HepG2 (cell line): ENCODE results near the gene ARHGEF39. TPM values are rescaled to one million over a fixed set of nuclear protein-coding genes. Genes with fewer than 3 reads are reported as not detected.

Experiments used
- ATAC-seq: fragments of 200-7000 bp; cut with Tn5 transposase; 3 replicates; pipeline ENCODE4 v1.9.1; 2020; ENCODE audit warnings: mild to moderate bottlenecking, moderate library complexity
- BruUV-seq: library from RNA; stranded (reverse); fragments of 400-500 nt; replicated peaks from 2 replicates; lab custom pipeline; 2021; lab: Mats Ljungman, UMichigan
- CTCF ChIA-PET: fragments of 300-600 bp; formaldehyde crosslinking; extraction: SDS; loops from one replicate; lab custom pipeline; 2021; ENCODE audit warnings: low total read pairs, inconsistent platforms, low intra/inter-chr PET ratio; lab: Yijun Ruan, JAX
- POLR2A ChIA-PET: fragments of 350-600 bp; sonication (Branson Sonifier 250); formaldehyde crosslinking; loops from one replicate; lab custom pipeline; 2020; ENCODE audit warnings: antibody characterized with exemption, inconsistent platforms; lab: Yijun Ruan, JAX
- DNase-seq: peaks from one replicate; pipeline ENCODE4 v3.0.0-alpha.2; 2015; ENCODE audit warnings: low spot score
- FAIRE-seq: peaks from 3 replicates; lab custom pipeline; 2011; peaks lifted over from hg19 to GRCh38; lab: Jason Lieb, UNC
- H2AFZ ChIP-seq: one replicate; pipeline ENCODE4 v1.6.1; 2011; ENCODE audit warnings: low read length, inconsistent platforms
- H3K27ac ChIP-seq: fragments of 300-600 bp; 3 replicates; pipeline ENCODE4 v1.8.0; 2011; ENCODE audit warnings: mixed run types, mild to moderate bottlenecking, mixed read lengths, low read length, inconsistent platforms; ENCODE audit not compliant: insufficient read depth; ENCODE audit errors: extremely low read length
- H3K27me3 ChIP-seq, 2 experiments: fragments of 200-600 bp in 1 of 2; 2 replicates in 1 of 2; 3 replicates in 1 of 2; pipeline versions ENCODE4 v1.6.0 to v1.8.0; 2011; ENCODE audit warnings: low read length in 2 of 2, mild to moderate bottlenecking in 2 of 2, moderate library complexity in 2 of 2, inconsistent platforms in 1 of 2; ENCODE audit not compliant: insufficient read depth in 2 of 2, control insufficient read depth in 1 of 2
- H3K36me3 ChIP-seq, 2 experiments: fragments of 200-600 bp in 1 of 2; replicated peaks in 1 of 2; 2 replicates in 1 of 2; 3 replicates in 1 of 2; pipeline versions ENCODE4 v1.5.1 to v1.8.0; 2011; ENCODE audit warnings: low read length in 2 of 2, inconsistent platforms in 1 of 2; ENCODE audit not compliant: insufficient read depth in 2 of 2, control insufficient read depth in 1 of 2
- H3K4me1 ChIP-seq: 2 replicates; pipeline ENCODE4 v1.5.1; 2012; ENCODE audit warnings: low read length, inconsistent platforms; ENCODE audit not compliant: insufficient read depth
- H3K4me2 ChIP-seq: 2 replicates; pipeline ENCODE4 v1.6.0; 2011; ENCODE audit warnings: low read depth, low read length, inconsistent platforms
- H3K4me3 ChIP-seq, 3 experiments: fragments of 200-600 bp in 1 of 3; sonication (generic), shearing (Covaris generic) in 1 of 3; replicated peaks in 1 of 3; 2 replicates each; pipeline ENCODE4 v1.5.1; 2011 to 2016; ENCODE audit warnings: low read length in 3 of 3, inconsistent platforms in 2 of 3, low read depth in 2 of 3, mild to moderate bottlenecking in 2 of 3, control low read depth in 1 of 3, mixed read lengths in 1 of 3; ENCODE audit not compliant: insufficient read depth in 1 of 3
- H3K79me2 ChIP-seq: one replicate; pipeline ENCODE4 v1.6.1; 2011; ENCODE audit warnings: low read length, inconsistent platforms; ENCODE audit not compliant: insufficient read depth
- H3K9ac ChIP-seq: 2 replicates; pipeline ENCODE4 v1.6.0; 2011; ENCODE audit warnings: mild to moderate bottlenecking, low read depth, low read length, inconsistent platforms; ENCODE audit not compliant: insufficient read depth
- H3K9me3 ChIP-seq: 2 replicates; pipeline ENCODE4 v1.5.1; 2012; ENCODE audit warnings: mild to moderate bottlenecking, low read length
- H4K20me1 ChIP-seq: 2 replicates; pipeline ENCODE4 v1.6.0; 2011; ENCODE audit warnings: inconsistent platforms, mild to moderate bottlenecking, low read length, moderate library complexity; ENCODE audit not compliant: insufficient read depth
- AGO1 ChIP-seq: fragments of 200-400 bp; formaldehyde crosslinking; IDR thresholded peaks from 2 replicates; pipeline ENCODE4 v1.6.1; 2017; ENCODE audit warnings: mild to moderate bottlenecking, low read depth, low read length, moderate library complexity; ENCODE audit not compliant: poor library complexity, severe bottlenecking
- FOXM1 ChIP-seq: sonication (generic); formaldehyde crosslinking; IDR thresholded peaks from 2 replicates; pipeline ENCODE4 v1.5.0; 2020; ENCODE audit warnings: missing genetic modification reagents
- GTF3A ChIP-seq: sonication (generic); formaldehyde crosslinking; conservative IDR thresholded peaks from 2 replicates; pipeline ENCODE4 v1.4.0; 2020; ENCODE audit warnings: mild to moderate bottlenecking, missing genetic modification reagents
- MAFF ChIP-seq: IDR thresholded peaks from 2 replicates; pipeline ENCODE4 v1.6.1; 2011; ENCODE audit warnings: low read depth, low read length, improper control_type of control experiment
- MED8 ChIP-seq: sonication (generic); formaldehyde crosslinking; IDR thresholded peaks from 2 replicates; pipeline ENCODE4 v1.8.1; 2023; ENCODE audit warnings: mild to moderate bottlenecking, missing genetic modification reagents; ENCODE audit not compliant: insufficient replicate concordance
- NBN ChIP-seq: fragments of 450-650 bp; conservative IDR thresholded peaks from 2 replicates; pipeline ENCODE4 v1.6.1; 2017
- NFIC ChIP-seq: IDR thresholded peaks from 2 replicates; pipeline ENCODE4 v1.6.1; 2012; ENCODE audit warnings: mild to moderate bottlenecking, low read length, inconsistent platforms
- SALL1 ChIP-seq: sonication (generic); formaldehyde crosslinking; IDR thresholded peaks from 2 replicates; pipeline ENCODE4 v1.8.0; 2022; ENCODE audit warnings: mild to moderate bottlenecking, missing genetic modification reagents
- TFDP2 ChIP-seq: sonication (generic); formaldehyde crosslinking; IDR thresholded peaks from 2 replicates; pipeline ENCODE4 v1.4.0; 2020; ENCODE audit warnings: missing genetic modification reagents
- ZNF160 ChIP-seq: sonication (generic); formaldehyde crosslinking; IDR thresholded peaks from 2 replicates; pipeline ENCODE4 v1.8.0; 2022; ENCODE audit warnings: mild to moderate bottlenecking, inconsistent platforms, missing genetic modification reagents
- ZNF790 ChIP-seq: sonication (generic); formaldehyde crosslinking; IDR thresholded peaks from 2 replicates; pipeline ENCODE4 v1.8.0; 2022; ENCODE audit warnings: missing genetic modification reagents, mild to moderate bottlenecking, borderline replicate concordance
- ZUFSP ChIP-seq: sonication (generic); formaldehyde crosslinking; IDR thresholded peaks from 2 replicates; pipeline ENCODE4 v1.9.0; 2021; ENCODE audit warnings: missing genetic modification reagents, mild to moderate bottlenecking, borderline replicate concordance
- in situ Hi-C: cut with HindIII; loops from 2 replicates; pipeline ENCODE4 v1.10.0; 2017; ENCODE audit warnings: low pct_unique_long_range_greater_than_20kb; ENCODE audit not compliant: extremely low pct_ligation_motif_present
- intact Hi-C: fragments of 100-400 bp; cut with micrococcal nuclease; formaldehyde crosslinking; loops from one replicate; pipeline ENCODE4 v1.10.0; 2022; ENCODE audit not compliant: unreplicated experiment
- polyA plus RNA-seq, 8 experiments: library from polyadenylated mRNA; depleted of rRNA in 3 of 8; stranded (reverse) in 7 of 8; unstranded in 1 of 8; fragments of >200 nt; fragmentation: Illumina TruSeq in 4 of 8; extraction: Trizol in 4 of 8; gene quantifications; 2 replicates each; pipeline versions ENCODE4 v1.2.1 to v1.2.3, GENCODE V29; 2011 to 2016; ENCODE audit warnings: low read depth in 4 of 8, missing spikeins in 1 of 8, mixed read lengths in 1 of 8; ENCODE audit not compliant: insufficient read depth in 1 of 8
- total RNA-seq, 5 experiments: library from RNA; depleted of rRNA; stranded (reverse); fragments of >200 nt; fragmentation: Illumina TruSeq; extraction: Trizol; gene quantifications; 2 replicates each; pipeline ENCODE4 v1.2.3, GENCODE V29; 2016; ENCODE audit warnings: low read depth in 1 of 5
- TF ChIP-seq, protein P1 (sequence below): sonication (generic); formaldehyde crosslinking; IDR thresholded peaks from 2 replicates; pipeline ENCODE4 v1.5.1; 2020; ENCODE audit warnings: mild to moderate bottlenecking, missing genetic modification reagents, borderline replicate concordance

Gene ARHGEF39
- total and polyA plus RNA-seq, 2 of the 13 experiments (the other 11 are each of a cell fraction or from before 2014, with no cell fraction given), result 11.2 to 12.3 TPM

DNA sequence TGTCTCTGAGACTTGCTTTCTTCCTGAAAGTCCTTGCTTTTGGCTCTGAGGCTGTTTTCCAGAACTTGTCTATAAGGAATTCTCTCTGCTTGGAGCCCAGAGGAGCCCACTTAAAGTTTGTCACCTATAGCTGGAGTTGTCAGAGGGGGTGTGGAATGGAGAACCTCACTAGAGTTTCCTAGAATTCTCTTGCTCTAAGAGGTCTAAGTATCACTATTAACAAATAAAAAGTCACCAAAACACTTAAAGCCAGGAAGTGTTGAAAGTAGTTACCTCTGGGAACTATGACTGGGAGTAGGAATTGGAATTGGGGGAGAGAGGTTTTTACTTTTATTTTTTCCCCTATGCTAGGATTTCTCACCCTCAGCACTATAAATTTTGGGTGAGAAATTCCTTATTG, 29.3 kb downstream of the ARHGEF39 start:
- no peaks in the 10 kb centered on the region for H3K79me2 ChIP-seq
- intact Hi-C loops (no loop called here), in situ Hi-C loops (no loop called here)
- DNase-seq (no peak), ATAC-seq (no peak), FAIRE-seq (no peak)
- no peaks in the 10 kb centered on the region; a peak in 1 of 5 replicates for H3K27me3 ChIP-seq
- CTCF ChIA-PET, result no interaction called here
- no peak for TF ChIP-seq SALL1 (CRISPR knock-in tag)
- TF ChIP-seq ZNF160 (CRISPR knock-in tag), result no peak
- TF ChIP-seq NBN, result no peak
- TF ChIP-seq, protein P1, sequence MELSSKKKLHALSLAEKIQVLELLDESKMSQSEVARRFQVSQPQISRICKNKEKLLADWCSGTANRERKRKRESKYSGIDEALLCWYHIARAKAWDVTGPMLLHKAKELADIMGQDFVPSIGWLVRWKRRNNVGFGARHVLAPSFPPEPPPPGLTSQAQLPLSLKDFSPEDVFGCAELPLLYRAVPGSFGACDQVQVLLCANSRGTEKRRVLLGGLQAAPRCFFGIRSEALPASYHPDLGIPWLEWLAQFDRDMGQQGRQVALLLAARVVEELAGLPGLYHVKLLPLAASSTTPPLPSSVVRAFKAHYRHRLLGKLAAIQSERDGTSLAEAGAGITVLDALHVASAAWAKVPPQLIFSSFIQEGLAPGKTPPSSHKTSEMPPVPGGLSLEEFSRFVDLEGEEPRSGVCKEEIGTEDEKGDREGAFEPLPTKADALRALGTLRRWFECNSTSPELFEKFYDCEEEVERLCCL, result no peak
- no peak for TF ChIP-seq GTF3A (CRISPR knock-in tag)
- no peak for TF ChIP-seq TFDP2 (CRISPR knock-in tag)
- no peak for TF ChIP-seq FOXM1
- TF ChIP-seq AGO1, result no peak
- no peak for TF ChIP-seq MED8 (CRISPR knock-in tag)
- no peak for TF ChIP-seq ZUFSP
- TF ChIP-seq NFIC, result no peak
- TF ChIP-seq MAFF, result no peak
- TF ChIP-seq ZNF790 (CRISPR knock-in tag), result no peak
- BruUV-seq, result no TSS peak
- peaks cover 7% of the 10 kb centered on the region; the same call in 1 of the 2 replicates for H3K4me1 ChIP-seq
- H3K27ac ChIP-seq, result no peak overlapping the region
- no peak overlapping the region for H3K4me2 ChIP-seq
- no peak overlapping the region for H3K4me3 ChIP-seq
- POLR2A ChIA-PET, result no interaction called here
- no peaks in the 10 kb centered on the region for H4K20me1 ChIP-seq
- H2AFZ ChIP-seq, result no peak overlapping the region
- no peaks in the 10 kb centered on the region for H3K36me3 ChIP-seq
- no peak overlapping the region for H3K9ac ChIP-seq
- H3K9me3 ChIP-seq, result no peaks in the 10 kb centered on the region
